Stimulated activated CD8-positive, alpha-beta memory T cell treated with anti-CD3 and anti-CD28 coated beads, Interleukin-15, amount 100 ng/mL, for 24 hours (primary cell): ENCODE measurements around the gene HNRNPDL.
"Not testable (repeated sequence)": the region's sequence is repeated elsewhere in the genome, so short reads cannot be mapped to it uniquely, and the experiment has no call there.

Experiments
- DNase-seq: peaks from one replicate; pipeline ENCODE4 v3.0.0-alpha.2; 2020; ENCODE audit warnings: low read depth

The HNRNPDL gene

DNA sequence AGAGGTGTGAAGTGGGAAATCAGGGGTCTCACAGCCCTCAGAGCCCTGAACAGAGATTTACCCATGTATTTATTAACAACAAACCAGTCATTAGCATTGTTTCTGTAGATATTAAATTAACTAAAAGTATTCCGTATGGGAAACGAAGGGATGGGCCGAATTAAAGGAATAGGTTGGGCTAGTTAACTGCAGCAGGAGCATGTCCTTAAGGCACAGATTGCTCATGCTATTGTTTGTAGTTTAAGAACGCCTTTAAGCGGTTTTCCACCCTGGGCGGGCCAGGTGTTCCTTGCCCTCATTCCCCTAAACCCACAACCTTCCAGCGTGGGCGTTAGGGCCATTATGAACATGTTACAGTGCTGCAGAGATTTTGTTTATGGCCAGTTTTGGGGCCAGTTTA lies 44.0 kb downstream of the HNRNPDL start:
- DNase-seq: not testable (repeated sequence)

- DNase-seq: no peak
Measured at GRCh38 chr4:82382751-82383150, 47.5 kb downstream of the HNRNPDL start.

DNA sequence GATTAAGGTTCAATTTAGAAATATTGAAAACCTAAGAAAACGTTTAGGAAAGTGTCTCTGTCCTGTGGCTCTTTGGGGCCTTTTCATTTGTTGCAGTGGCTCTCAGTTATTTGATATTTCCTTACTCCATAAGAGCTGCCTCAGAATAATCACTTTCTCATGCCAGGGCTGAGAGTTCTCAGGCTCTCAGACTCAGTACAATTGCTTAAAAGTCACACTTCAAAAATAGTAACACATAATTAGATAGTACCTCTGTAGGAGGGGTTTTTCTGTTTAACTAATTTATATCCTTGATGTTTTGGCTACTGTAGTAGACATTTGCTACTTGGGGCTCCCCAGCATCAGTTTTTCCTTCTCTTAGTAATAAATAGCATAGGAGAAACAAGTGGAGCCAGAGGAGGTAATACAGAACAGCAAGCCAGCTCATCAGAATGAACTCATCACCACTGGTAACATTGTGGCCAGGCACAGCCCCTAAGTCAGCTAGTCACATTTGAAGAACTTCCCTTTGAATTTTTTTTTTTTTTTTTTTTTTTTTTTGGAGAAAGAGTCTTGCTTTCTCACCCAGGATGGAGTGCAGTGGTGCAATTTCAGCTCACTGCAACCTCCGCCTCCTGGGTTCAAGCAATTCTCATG lies 48.5 kb downstream of the HNRNPDL start:
- no peak for DNase-seq

GRCh38 chr4:82381235-82381634 lies 49.0 kb downstream of the HNRNPDL start:
- DNase-seq: no peak

DNA sequence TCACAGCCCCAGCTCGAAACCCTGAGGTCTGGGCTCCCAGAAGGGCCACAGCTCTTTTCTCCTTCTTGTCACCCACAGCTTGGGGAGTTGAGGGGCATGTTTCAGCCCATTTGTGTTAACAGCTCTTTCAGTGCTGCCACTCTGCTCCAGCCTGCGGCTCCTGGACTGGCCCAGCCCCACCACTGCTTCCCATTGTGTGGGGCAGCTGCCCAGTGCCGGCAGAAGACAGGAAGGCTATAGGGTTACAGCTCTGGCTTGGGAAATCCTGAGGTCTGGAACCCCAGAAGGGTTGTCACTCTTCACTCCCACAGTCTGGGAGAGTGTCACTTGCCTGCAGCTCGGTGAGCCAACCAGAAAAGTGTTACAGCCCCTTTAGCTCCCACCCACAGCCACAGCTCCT lies 49.4 kb downstream of the HNRNPDL start:
- DNase-seq: no peak

- DNase-seq: no peak
Measured at GRCh38 chr4:82380344-82380743, 49.9 kb downstream of the HNRNPDL start.

- DNase-seq: no peak
Measured at GRCh38 chr4:82376109-82376508, 54.2 kb downstream of the HNRNPDL start.

DNA sequence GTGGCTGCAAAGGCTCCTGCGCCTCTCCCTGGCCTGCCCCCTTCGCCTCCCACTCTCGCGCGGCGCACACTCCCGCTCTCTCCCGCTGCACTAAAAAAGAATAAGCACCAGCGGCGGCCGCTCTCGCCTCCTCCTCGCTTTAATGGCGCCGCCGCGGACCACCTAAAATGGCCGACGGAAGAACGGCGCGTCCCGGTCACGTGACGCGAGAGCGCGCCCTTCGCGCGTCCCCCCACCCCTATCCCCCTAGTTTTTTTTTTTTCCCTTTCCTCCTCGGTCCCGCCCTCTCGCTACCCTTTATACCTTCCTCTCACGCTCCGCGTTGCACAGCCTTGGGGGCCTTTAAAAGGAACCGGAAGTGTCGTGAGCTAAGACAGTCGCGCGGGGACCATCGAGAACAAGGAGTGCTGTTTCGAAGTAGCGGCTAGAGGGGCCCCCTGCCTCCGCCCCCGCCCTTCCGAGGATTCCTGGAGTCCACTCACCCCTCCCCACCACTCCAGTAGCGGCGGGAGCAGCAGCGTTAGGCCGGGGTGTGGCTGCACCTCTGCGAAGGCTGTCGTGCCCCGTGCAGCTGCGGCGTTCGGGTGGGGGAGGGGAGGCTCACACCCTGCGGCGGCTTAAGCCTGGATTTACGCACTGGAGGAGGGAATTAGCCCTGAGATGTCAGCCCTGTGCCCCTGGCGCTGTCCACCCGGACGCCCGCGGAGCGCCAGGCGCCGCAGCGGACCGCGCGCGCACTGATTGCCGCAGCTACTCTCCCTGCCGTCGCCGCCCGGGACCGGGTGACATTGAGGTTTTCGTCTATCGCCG lies 56.2 kb downstream of the HNRNPDL start, which contains the start of gene HNRNPD:
TSS of gene HNRNPD (minus strand) at position 176 of the 810 bp plus-strand sequence. CDS start 313 bp downstream, outside the sequence.
- DNase-seq: peak; percentile 74

GRCh38 chr4:82373486-82373815 lies 56.8 kb downstream of the HNRNPDL start:
- no peak for DNase-seq
